ENCODE measurements around the gene NTNG1. TPM values are rescaled to one million over a fixed set of nuclear protein-coding genes. Genes with fewer than 3 reads are reported as not detected.

NTNG1 gene
- total and polyA plus RNA-seq, 4 donors: 0.72 to 26.7 (median 3.9) TPM

- Histone ChIP-seq H3K4me3 (no peak overlapping the region), H3K27me3 (ENCODE audit: control insufficient read depth in 3 of 3, insufficient read depth in 3 of 3, low read length in 2 of 3) (peaks cover 0 to 11% (median 2%) of the 10 kb centered on the region in 3 donors), H3K9ac (ENCODE audit: insufficient read depth in 1 of 2, low read length in 2 of 2) (no peak overlapping the region), H3K27ac (ENCODE audit: low read depth in 1 of 2, low read length in 1 of 2) (no peak overlapping the region), H3K36me3 (ENCODE audit: control insufficient read depth in 4 of 4, insufficient read depth in 4 of 4, low read length in 4 of 4) (no peaks in the 10 kb centered on the region), H3K4me1 (ENCODE audit: control insufficient read depth in 5 of 5, insufficient read depth in 5 of 5, low read length in 5 of 5) (peaks cover 0 to 9% (median 0%) of the 10 kb centered on the region in 5 donors), H3K9me3 (ENCODE audit: control insufficient read depth in 4 of 4, insufficient read depth in 3 of 4, low read length in 3 of 4) (no peaks in the 10 kb centered on the region)
- TF ChIP-seq, protein P1, sequence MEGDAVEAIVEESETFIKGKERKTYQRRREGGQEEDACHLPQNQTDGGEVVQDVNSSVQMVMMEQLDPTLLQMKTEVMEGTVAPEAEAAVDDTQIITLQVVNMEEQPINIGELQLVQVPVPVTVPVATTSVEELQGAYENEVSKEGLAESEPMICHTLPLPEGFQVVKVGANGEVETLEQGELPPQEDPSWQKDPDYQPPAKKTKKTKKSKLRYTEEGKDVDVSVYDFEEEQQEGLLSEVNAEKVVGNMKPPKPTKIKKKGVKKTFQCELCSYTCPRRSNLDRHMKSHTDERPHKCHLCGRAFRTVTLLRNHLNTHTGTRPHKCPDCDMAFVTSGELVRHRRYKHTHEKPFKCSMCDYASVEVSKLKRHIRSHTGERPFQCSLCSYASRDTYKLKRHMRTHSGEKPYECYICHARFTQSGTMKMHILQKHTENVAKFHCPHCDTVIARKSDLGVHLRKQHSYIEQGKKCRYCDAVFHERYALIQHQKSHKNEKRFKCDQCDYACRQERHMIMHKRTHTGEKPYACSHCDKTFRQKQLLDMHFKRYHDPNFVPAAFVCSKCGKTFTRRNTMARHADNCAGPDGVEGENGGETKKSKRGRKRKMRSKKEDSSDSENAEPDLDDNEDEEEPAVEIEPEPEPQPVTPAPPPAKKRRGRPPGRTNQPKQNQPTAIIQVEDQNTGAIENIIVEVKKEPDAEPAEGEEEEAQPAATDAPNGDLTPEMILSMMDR (IDR thresholded peaks at IDR 0.05; ENCODE audit: control extremely low read depth, extremely low read depth): no peak
- 56 to 67% methylated on average over 3 of the region's 3 CpGs for WGBS, 2 donors
- ATAC-seq (ENCODE audit: insufficient read depth, low FRiP score) (no peak), DNase-seq (no peak)
Observed at GRCh38 chr1:107486349-107486748, 345.5 kb downstream of the NTNG1 start.

GRCh38 chr1:107487506-107487905 lies 346.7 kb downstream of the NTNG1 start:
- Histone ChIP-seq H3K9me3 (ENCODE audit: control insufficient read depth in 4 of 4, insufficient read depth in 3 of 4, low read length in 3 of 4) (no peaks in the 10 kb centered on the region), H3K27ac (ENCODE audit: low read depth in 1 of 2, low read length in 1 of 2) (no peak overlapping the region), H3K36me3 (ENCODE audit: control insufficient read depth in 4 of 4, insufficient read depth in 4 of 4, low read length in 4 of 4) (no peaks in the 10 kb centered on the region), H3K27me3 (ENCODE audit: control insufficient read depth in 3 of 3, insufficient read depth in 3 of 3, low read length in 2 of 3) (peaks cover 0 to 6% (median 2%) of the 10 kb centered on the region in 3 donors), H3K4me3 (no peak overlapping the region), H3K9ac (ENCODE audit: insufficient read depth in 1 of 2, low read length in 2 of 2) (no peak overlapping the region), H3K4me1 (ENCODE audit: control insufficient read depth in 5 of 5, insufficient read depth in 5 of 5, low read length in 5 of 5) (no peaks in the 10 kb centered on the region)
- 44 to 82% methylated on average over 2 of the region's 2 CpGs for WGBS, 2 donors
- TF ChIP-seq, protein P1 (IDR thresholded peaks at IDR 0.05; ENCODE audit: control extremely low read depth, extremely low read depth): no peak
- ATAC-seq (ENCODE audit: insufficient read depth, low FRiP score) (no peak), DNase-seq (no peak)

DNA sequence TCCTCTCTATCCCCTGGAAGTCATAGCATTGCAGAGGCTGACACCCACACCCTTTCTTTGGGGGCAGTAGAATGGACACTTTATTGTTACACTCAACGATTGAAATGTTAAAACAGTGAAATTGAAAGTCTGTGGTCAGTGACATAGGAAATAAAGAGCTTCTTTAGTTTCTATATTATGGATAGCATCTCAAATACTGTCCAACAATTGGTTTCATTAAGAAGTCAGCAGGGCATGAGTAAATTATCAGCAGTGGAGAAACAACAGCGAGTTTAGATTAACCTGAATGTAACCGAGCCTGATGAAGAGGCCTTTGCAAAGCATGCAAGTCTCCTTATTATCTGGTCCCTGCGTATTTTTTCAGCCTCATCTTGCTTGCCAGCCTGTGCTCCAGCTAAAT lies 350.7 kb downstream of the NTNG1 start:
- Histone ChIP-seq H3K9ac (ENCODE audit: insufficient read depth in 1 of 2, low read length in 2 of 2) (no peak overlapping the region), H3K4me3 (no peak overlapping the region), H3K36me3 (ENCODE audit: control insufficient read depth in 4 of 4, insufficient read depth in 4 of 4, low read length in 4 of 4) (no peaks in the 10 kb centered on the region), H3K27me3 (ENCODE audit: control insufficient read depth in 3 of 3, insufficient read depth in 3 of 3, low read length in 2 of 3) (no peaks in the 10 kb centered on the region), H3K9me3 (ENCODE audit: control insufficient read depth in 4 of 4, insufficient read depth in 3 of 4, low read length in 3 of 4) (no peaks in the 10 kb centered on the region), H3K27ac (ENCODE audit: low read depth in 1 of 2, low read length in 1 of 2) (no peak overlapping the region), H3K4me1 (ENCODE audit: control insufficient read depth in 5 of 5, insufficient read depth in 5 of 5, low read length in 5 of 5) (peaks cover 0 to 4% (median 2%) of the 10 kb centered on the region in 5 donors)
- WGBS, 2 donors: 85 to 87% methylated on average over 4 of the region's 4 CpGs
- ATAC-seq (ENCODE audit: insufficient read depth, low FRiP score) (no peak), DNase-seq (no peak)
- TF ChIP-seq, protein P1 (IDR thresholded peaks at IDR 0.05; ENCODE audit: control extremely low read depth, extremely low read depth): no peak

GRCh38 chr1:107493111-107493716 lies 352.4 kb downstream of the NTNG1 start:
- TF ChIP-seq, protein P1 (IDR thresholded peaks at IDR 0.05; ENCODE audit: control extremely low read depth, extremely low read depth): no peak
- Histone ChIP-seq H3K4me3 (no peak overlapping the region), H3K27me3 (ENCODE audit: control insufficient read depth in 3 of 3, insufficient read depth in 3 of 3, low read length in 2 of 3) (no peaks in the 10 kb centered on the region), H3K36me3 (ENCODE audit: control insufficient read depth in 4 of 4, insufficient read depth in 4 of 4, low read length in 4 of 4) (no peaks in the 10 kb centered on the region), H3K4me1 (ENCODE audit: control insufficient read depth in 5 of 5, insufficient read depth in 5 of 5, low read length in 5 of 5) (peaks cover 0 to 4% (median 2%) of the 10 kb centered on the region in 5 donors), H3K9ac (ENCODE audit: insufficient read depth in 1 of 2, low read length in 2 of 2) (no peak overlapping the region), H3K9me3 (ENCODE audit: control insufficient read depth in 4 of 4, insufficient read depth in 3 of 4, low read length in 3 of 4) (no peaks in the 10 kb centered on the region), H3K27ac (ENCODE audit: low read depth in 1 of 2, low read length in 1 of 2) (no peak overlapping the region)
- ATAC-seq (ENCODE audit: insufficient read depth, low FRiP score) (no peak), DNase-seq (no peak)
- WGBS, 2 donors: 93 to 95% methylated on average over 4 of the region's 4 CpGs
